SK-N-SH treated with all-trans-retinoic acid at 6 μM for 48 hours (cell line): Measurements from ENCODE around the gene FANCD2.

Source experiments
- ATAC-seq: fragments of 200-7000 bp; cut with Tn5 transposase; 3 replicates; pipeline ENCODE4 v1.9.1; 2020; ENCODE audit warnings: mild to moderate bottlenecking, moderate library complexity
- ARNTL ChIP-seq: fragments of 450-650 bp; formaldehyde crosslinking; IDR thresholded peaks from 2 replicates; pipeline ENCODE4 v1.5.0; 2020; ENCODE audit warnings: low read depth, mild to moderate bottlenecking, moderate library complexity, borderline replicate concordance
- BACH2 ChIP-seq: fragments of 250-450 bp; sonication (Bioruptor Pico); IDR thresholded peaks from 2 replicates; pipeline ENCODE4 v1.9.0; 2021; ENCODE audit warnings: mild to moderate bottlenecking, borderline replicate concordance
- CREB5 ChIP-seq: fragments of 250-450 bp; sonication (Bioruptor Pico); IDR thresholded peaks from 2 replicates; pipeline ENCODE4 v1.5.1; 2020; ENCODE audit warnings: low read depth, mild to moderate bottlenecking, moderate library complexity
- CSDC2 ChIP-seq: fragments of 250-450 bp; sonication (Bioruptor Pico); IDR thresholded peaks from 2 replicates; pipeline ENCODE4 v1.5.0; 2020; ENCODE audit warnings: mild to moderate bottlenecking, moderate library complexity
- CSRNP3 ChIP-seq: fragments of 250-450 bp; sonication (Bioruptor Pico); IDR thresholded peaks from 2 replicates; pipeline ENCODE4 v1.5.1; 2021; ENCODE audit warnings: mild to moderate bottlenecking, moderate library complexity
- ESRRG ChIP-seq: fragments of 250-450 bp; sonication (Bioruptor Pico); IDR thresholded peaks from 2 replicates; pipeline ENCODE4 v1.6.1; 2021; ENCODE audit warnings: mild to moderate bottlenecking
- GLIS3 ChIP-seq: fragments of 250-450 bp; sonication (Bioruptor Pico); IDR thresholded peaks from 2 replicates; pipeline ENCODE4 v1.5.0; 2020; ENCODE audit warnings: mild to moderate bottlenecking, moderate library complexity
- ISL1 ChIP-seq: fragments of 250-450 bp; sonication (Bioruptor Pico); IDR thresholded peaks from 2 replicates; pipeline ENCODE4 v2.1.2; 2022; ENCODE audit warnings: mild to moderate bottlenecking, moderate library complexity
- OSR1 ChIP-seq: fragments of 250-450 bp; sonication (Bioruptor Pico); IDR thresholded peaks from 2 replicates; pipeline ENCODE4 v1.8.0; 2022; ENCODE audit warnings: moderate library complexity, mild to moderate bottlenecking, inconsistent platforms
- PATZ1 ChIP-seq: fragments of 250-450 bp; sonication (Bioruptor Pico); IDR thresholded peaks from 2 replicates; pipeline ENCODE4 v1.8.0; 2020; ENCODE audit warnings: mild to moderate bottlenecking, moderate library complexity, borderline replicate concordance
- PPARA ChIP-seq: fragments of 250-450 bp; sonication (Bioruptor Pico); IDR thresholded peaks from 2 replicates; pipeline ENCODE4 v1.5.0; 2020; ENCODE audit warnings: mild to moderate bottlenecking, borderline replicate concordance
- RARB ChIP-seq: fragments of 250-450 bp; sonication (Bioruptor Pico); IDR thresholded peaks from 2 replicates; pipeline ENCODE4 v1.8.0; 2021; ENCODE audit warnings: mild to moderate bottlenecking, moderate library complexity
- TCF4 ChIP-seq: fragments of 250-450 bp; sonication (Bioruptor Pico); IDR thresholded peaks from 2 replicates; pipeline ENCODE4 v1.8.0; 2021; ENCODE audit warnings: mild to moderate bottlenecking, moderate library complexity, borderline replicate concordance
- TOX ChIP-seq: fragments of 250-450 bp; sonication (Bioruptor Pico); IDR thresholded peaks from 2 replicates; pipeline ENCODE4 v1.8.0; 2021; ENCODE audit warnings: mild to moderate bottlenecking, moderate library complexity, borderline replicate concordance
- TSHZ2 ChIP-seq: fragments of 250-450 bp; sonication (Bioruptor Pico); IDR thresholded peaks from 2 replicates; pipeline ENCODE4 v1.5.0; 2020; ENCODE audit warnings: mild to moderate bottlenecking, moderate library complexity
- ZC3H10 ChIP-seq: fragments of 250-450 bp; sonication (Bioruptor Pico); IDR thresholded peaks from 2 replicates; pipeline ENCODE4 v1.5.1; 2021; ENCODE audit warnings: mild to moderate bottlenecking, moderate library complexity
- ZFP3 ChIP-seq: fragments of 250-450 bp; sonication (Bioruptor Pico); IDR thresholded peaks from 2 replicates; pipeline ENCODE4 v1.5.0; 2020; ENCODE audit warnings: mild to moderate bottlenecking, moderate library complexity
- ZFP30 ChIP-seq: fragments of 450-650 bp; formaldehyde crosslinking; IDR thresholded peaks from 2 replicates; pipeline ENCODE4 v1.5.0; 2022; ENCODE audit warnings: mild to moderate bottlenecking, moderate library complexity
- ZNF565 ChIP-seq: fragments of 450-650 bp; formaldehyde crosslinking; conservative IDR thresholded peaks from 2 replicates; pipeline ENCODE4 v1.5.0; 2020; ENCODE audit warnings: low read depth, mild to moderate bottlenecking, moderate library complexity
- ZNF70 ChIP-seq: fragments of 450-650 bp; formaldehyde crosslinking; IDR thresholded peaks from 2 replicates; pipeline ENCODE4 v1.5.0; 2020; ENCODE audit warnings: mild to moderate bottlenecking, moderate library complexity
- ZNF8 ChIP-seq: fragments of 450-650 bp; formaldehyde crosslinking; IDR thresholded peaks from 2 replicates; pipeline ENCODE4 v1.5.0; 2020; ENCODE audit warnings: mild to moderate bottlenecking, moderate library complexity

The FANCD2 gene

DNA sequence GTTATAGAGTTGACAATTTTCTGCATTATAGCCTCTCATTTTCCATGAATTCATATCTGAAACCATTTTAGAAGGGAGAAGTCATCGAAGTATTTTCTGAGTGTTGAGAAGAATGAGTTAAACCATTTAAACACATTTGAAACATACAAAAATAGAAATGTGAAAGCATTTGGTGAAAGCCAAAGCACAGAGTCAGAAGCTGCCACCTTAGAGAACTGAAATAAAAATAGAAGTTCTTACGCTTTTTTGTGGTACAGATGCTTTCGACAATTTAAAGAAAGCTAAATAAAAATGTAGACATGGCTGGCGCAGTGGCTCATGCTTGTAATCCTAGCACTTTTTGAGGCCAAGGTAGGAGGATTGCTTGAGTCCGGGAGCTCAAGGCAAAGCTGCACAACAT is 72.8 kb downstream of the FANCD2 start (continued):
- TF ChIP-seq PATZ1 (CRISPR knock-in tag) (no peak), CSRNP3 (CRISPR knock-in tag) (no peak), ZNF565 (CRISPR knock-in tag) (no peak)

GRCh38 chr3:10106919-10107318 is 80.7 kb downstream of the FANCD2 start:
- no peak for TF ChIP-seq TOX (CRISPR knock-in tag)
- no peak for ATAC-seq

- no peak for ATAC-seq
These were observed 81.9 kb downstream of the FANCD2 start, which contains the start of gene FANCD2OS for GRCh38 chr3:10108091-10108490. Gene FANCD2OS, minus strand, starts transcription at chr3:10108255. Its CDS starts 3,481 bp downstream, at chr3:10104774.

GRCh38 chr3:10115326-10116137 is 89.3 kb downstream of the FANCD2 start, which contains the start of gene BRK1:
Gene BRK1, plus strand, starts transcription at chr3:10115675. Its CDS starts 27 bp downstream, at chr3:10115702.
- no peak for TF ChIP-seq CREB5 (CRISPR knock-in tag)
- no peak for TF ChIP-seq ZNF70 (CRISPR knock-in tag)
- TF ChIP-seq ZNF8 (CRISPR knock-in tag): no peak
- no peak for TF ChIP-seq ZC3H10
- no peak for TF ChIP-seq ISL1
- no peak for TF ChIP-seq ESRRG (CRISPR knock-in tag)
- TF ChIP-seq TSHZ2: no peak
- no peak for TF ChIP-seq OSR1 (CRISPR knock-in tag)
- TF ChIP-seq ARNTL (CRISPR knock-in tag): no peak
- no peak for TF ChIP-seq ZFP3 (CRISPR knock-in tag)
- no peak for TF ChIP-seq TOX (CRISPR knock-in tag)
- TF ChIP-seq ZNF565 (CRISPR knock-in tag): no peak
- no peak for TF ChIP-seq ZFP30 (CRISPR knock-in tag)
- TF ChIP-seq PPARA: no peak
- no peak for TF ChIP-seq CSDC2 (CRISPR knock-in tag)
- TF ChIP-seq RARB (CRISPR knock-in tag): no peak
- no peak for TF ChIP-seq TCF4
- no peak for TF ChIP-seq GLIS3 (CRISPR knock-in tag)
- ATAC-seq: peak; percentile 98

More at GRCh38 chr3:10108091-10108490, 81.9 kb downstream of the FANCD2 start, which contains the start of gene FANCD2OS:
- TF ChIP-seq ZNF70 (CRISPR knock-in tag) (no peak), TOX (CRISPR knock-in tag) (no peak), ZFP3 (CRISPR knock-in tag) (no peak), ZNF8 (CRISPR knock-in tag) (no peak), ZNF565 (CRISPR knock-in tag) (no peak), TCF4 (no peak), GLIS3 (CRISPR knock-in tag) (no peak), CSDC2 (CRISPR knock-in tag) (no peak), ISL1 (no peak), OSR1 (CRISPR knock-in tag) (no peak), PPARA (no peak), ZFP30 (CRISPR knock-in tag) (no peak), RARB (CRISPR knock-in tag) (no peak), PATZ1 (CRISPR knock-in tag) (no peak), BACH2 (CRISPR knock-in tag) (no peak)
